Measurements from ENCODE around the gene SMAD2.

DNA sequence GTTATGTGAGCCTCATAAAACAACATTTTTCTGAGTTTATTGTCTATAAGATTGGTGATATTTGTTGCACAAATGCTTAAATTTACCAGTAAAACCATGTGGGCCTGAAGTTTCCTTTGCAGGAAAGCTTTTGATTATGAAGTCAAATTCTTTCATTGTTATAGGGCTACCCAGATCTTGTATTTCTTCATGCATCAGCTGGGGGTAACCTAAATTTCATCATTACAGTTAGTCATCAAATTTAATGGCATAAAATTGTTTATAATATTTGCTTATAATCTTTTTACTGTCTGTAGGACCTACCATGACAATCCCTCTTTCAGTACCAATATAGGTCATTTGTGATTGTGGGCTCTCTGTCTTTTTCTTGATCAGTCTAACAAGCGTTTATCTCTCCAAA, 47.8 kb downstream of the SMAD2 start:
- TF ChIP-seq, protein P1, sequence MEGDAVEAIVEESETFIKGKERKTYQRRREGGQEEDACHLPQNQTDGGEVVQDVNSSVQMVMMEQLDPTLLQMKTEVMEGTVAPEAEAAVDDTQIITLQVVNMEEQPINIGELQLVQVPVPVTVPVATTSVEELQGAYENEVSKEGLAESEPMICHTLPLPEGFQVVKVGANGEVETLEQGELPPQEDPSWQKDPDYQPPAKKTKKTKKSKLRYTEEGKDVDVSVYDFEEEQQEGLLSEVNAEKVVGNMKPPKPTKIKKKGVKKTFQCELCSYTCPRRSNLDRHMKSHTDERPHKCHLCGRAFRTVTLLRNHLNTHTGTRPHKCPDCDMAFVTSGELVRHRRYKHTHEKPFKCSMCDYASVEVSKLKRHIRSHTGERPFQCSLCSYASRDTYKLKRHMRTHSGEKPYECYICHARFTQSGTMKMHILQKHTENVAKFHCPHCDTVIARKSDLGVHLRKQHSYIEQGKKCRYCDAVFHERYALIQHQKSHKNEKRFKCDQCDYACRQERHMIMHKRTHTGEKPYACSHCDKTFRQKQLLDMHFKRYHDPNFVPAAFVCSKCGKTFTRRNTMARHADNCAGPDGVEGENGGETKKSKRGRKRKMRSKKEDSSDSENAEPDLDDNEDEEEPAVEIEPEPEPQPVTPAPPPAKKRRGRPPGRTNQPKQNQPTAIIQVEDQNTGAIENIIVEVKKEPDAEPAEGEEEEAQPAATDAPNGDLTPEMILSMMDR (IDR thresholded peaks at IDR 0.05): no peak
- no peak for TF ChIP-seq POLR2AphosphoS5 (IDR thresholded peaks at IDR 0.05; ENCODE audit: insufficient read depth in 1 of 2, low read depth in 1 of 2)
